Adrenal gland (tissue), 12 donors: ENCODE measurements around the gene SNN. TPM values are rescaled to one million over a fixed set of nuclear protein-coding genes. Genes with fewer than 3 reads are reported as not detected.

Experiments
- DNase-seq, 7 donors: peaks; one replicate each; pipeline ENCODE4 v3.0.0-alpha.2; 2019 to 2020
- H3K27ac ChIP-seq, 5 donors: fragments of 200-600 bp; sonication (generic) in 4 of 5; 1 replicate in 3 of 5; 2 replicates in 2 of 5; pipeline versions ENCODE4 v1.5.1 to v1.8.0; 2016 to 2020; ENCODE audit warnings: mild to moderate bottlenecking in 1 of 5
- H3K27me3 ChIP-seq: fragments of 200-600 bp; 2 replicates; pipeline ENCODE4 v1.8.0; 2021
- H3K36me3 ChIP-seq, 2 donors: fragments of 200-600 bp; replicated peaks in 1 of 2; 1 replicate in 1 of 2; 2 replicates in 1 of 2; pipeline versions ENCODE4 v1.5.1 to v1.8.0; 2018 to 2022
- H3K4me1 ChIP-seq, 2 donors: fragments of 200-600 bp; replicated peaks in 1 of 2; 1 replicate in 1 of 2; 2 replicates in 1 of 2; pipeline versions ENCODE4 v1.5.1 to v1.8.0; 2018 to 2021
- H3K4me3 ChIP-seq, 4 donors: fragments of 200-600 bp; sonication (generic) in 3 of 4; one replicate each; pipeline ENCODE4 v1.5.1; 2016 to 2018
- H3K9me3 ChIP-seq, 3 donors: fragments of 200-600 bp; sonication (generic) in 1 of 3; replicated peaks in 1 of 3; 1 replicate in 2 of 3; 2 replicates in 1 of 3; pipeline versions ENCODE4 v1.5.1 to v1.8.0; 2016 to 2021
- POLR2A ChIP-seq, 2 donors: fragments of 450-650 bp; IDR thresholded peaks; one replicate each; pipeline ENCODE4 v1.6.1; 2017; ENCODE audit warnings: antibody characterized with exemption in 2 of 2, mild to moderate bottlenecking in 2 of 2, moderate library complexity in 1 of 2
- WGBS, 4 donors: extraction: QIAGEN DNeasy Blood & Tissue Kit in 2 of 4; methylation state at CpG; one replicate each; pipeline versions ENCODE4 v1.1.5 to v1.1.7; 2013 to 2017; 5-methylcytosine and 5-hydroxymethylcytosine counted together
- intact Hi-C, 2 donors: fragments of 100-400 bp; cut with DNase I; formaldehyde crosslinking; loops; one replicate each; pipeline versions ENCODE4 v1.14.1 to v1.15.0; 2022 to 2023
- polyA plus RNA-seq, 3 donors: library from polyadenylated mRNA; stranded (reverse); fragments of 200-250 nt in 2 of 3; fragments of 350-450 nt in 1 of 3; fragmentation: Illumina TruSeq in 1 of 3; extraction: RNeasy Lipid Tissue Mini Kit (QIAGEN cat#74804) in 1 of 3; gene quantifications; one replicate each; pipeline ENCODE4 v1.2.3, GENCODE V29; 2013 to 2014
- total RNA-seq, 9 donors: library from RNA; depleted of rRNA in 4 of 9; stranded (reverse); fragments of >200 nt in 4 of 9; fragments of 120-200 nt in 1 of 9; fragmentation: NEBNext Ultra II Directional in 1 of 9; extraction: Animal tissue kit (Norgen Biotek cat#: 25700) in 1 of 9; gene quantifications; one replicate each; pipeline versions ENCODE4 v1.1.0 to v1.2.4, GENCODE V29; 2013 to 2023
- TF ChIP-seq, protein P1 (sequence below), 6 experiments: fragments of 450-650 bp in 4 of 6; fragments of 200-600 bp in 2 of 6; sonication (generic) in 1 of 6; IDR thresholded peaks; 1 replicate in 5 of 6; 2 replicates in 1 of 6; pipeline versions ENCODE4 v1.5.1 to v1.8.0; 2016 to 2021; ENCODE audit warnings: antibody characterized with exemption in 6 of 6, mild to moderate bottlenecking in 2 of 6, moderate library complexity in 1 of 6
- donor health status: healthy with polysubstance abuse.
- donor health status: Bipolar disorder and iron deficiency.
- donor health status: DM: yes; HTN: yes; CAD: no.
- donor health status: DM: no; HTN: no; CAD: no.
- donor health status: DM: no; HTN: no; CAD: no.
- donor health status: DM: yes; HTN: yes; CAD: no.

Gene SNN
- total and polyA plus RNA-seq, 12 donors: 10.5 to 94.7 (median 39.3) TPM

DNA sequence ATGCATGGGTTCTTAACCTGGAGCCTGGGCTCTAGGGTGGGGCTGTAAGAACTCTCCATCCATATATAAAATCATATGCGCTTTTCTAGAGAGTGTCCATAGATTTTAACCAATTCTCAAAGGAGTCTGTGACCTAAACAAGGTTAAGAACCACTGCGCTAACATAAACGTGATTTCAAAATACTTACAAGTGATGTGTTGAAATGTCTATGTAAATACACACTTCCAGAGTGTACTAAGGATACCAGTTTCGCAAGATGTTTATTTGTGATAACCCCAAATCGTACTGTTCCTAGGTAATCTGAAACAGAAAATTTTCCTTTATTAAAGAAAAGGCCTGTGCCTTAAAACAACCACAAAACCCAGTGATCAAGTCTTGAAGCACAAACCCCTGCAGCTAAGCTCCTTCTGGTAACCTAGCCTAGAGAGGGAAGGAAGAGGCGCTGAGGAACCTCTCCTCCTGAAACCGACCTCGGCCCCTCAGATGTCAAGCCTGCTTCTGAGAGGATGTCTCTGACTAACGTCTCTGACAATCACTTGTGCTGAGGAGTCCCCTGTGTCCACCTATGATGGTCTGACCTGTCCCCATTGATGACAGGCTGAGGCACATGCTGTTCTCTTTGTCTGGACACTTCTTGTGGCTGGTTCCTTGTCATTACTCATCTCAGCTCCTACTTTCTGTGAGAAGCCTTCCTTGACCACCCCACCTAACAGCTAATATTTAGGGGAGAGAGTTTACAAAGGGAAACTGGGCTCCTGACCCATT, 32.2 kb downstream of the SNN start:
- no peaks in the 10 kb centered on the region for H3K27me3 ChIP-seq
- no peak for DNase-seq
- no peak overlapping the region for H3K27ac ChIP-seq
- H3K4me3 ChIP-seq: no peak overlapping the region
- H3K9me3 ChIP-seq: no peaks in the 10 kb centered on the region
- 72 to 78% (median 75%) methylated on average over 8 to 9 of the region's 9 CpGs for WGBS, 4 donors
- intact Hi-C loops: no loop called here
- TF ChIP-seq, protein P1, sequence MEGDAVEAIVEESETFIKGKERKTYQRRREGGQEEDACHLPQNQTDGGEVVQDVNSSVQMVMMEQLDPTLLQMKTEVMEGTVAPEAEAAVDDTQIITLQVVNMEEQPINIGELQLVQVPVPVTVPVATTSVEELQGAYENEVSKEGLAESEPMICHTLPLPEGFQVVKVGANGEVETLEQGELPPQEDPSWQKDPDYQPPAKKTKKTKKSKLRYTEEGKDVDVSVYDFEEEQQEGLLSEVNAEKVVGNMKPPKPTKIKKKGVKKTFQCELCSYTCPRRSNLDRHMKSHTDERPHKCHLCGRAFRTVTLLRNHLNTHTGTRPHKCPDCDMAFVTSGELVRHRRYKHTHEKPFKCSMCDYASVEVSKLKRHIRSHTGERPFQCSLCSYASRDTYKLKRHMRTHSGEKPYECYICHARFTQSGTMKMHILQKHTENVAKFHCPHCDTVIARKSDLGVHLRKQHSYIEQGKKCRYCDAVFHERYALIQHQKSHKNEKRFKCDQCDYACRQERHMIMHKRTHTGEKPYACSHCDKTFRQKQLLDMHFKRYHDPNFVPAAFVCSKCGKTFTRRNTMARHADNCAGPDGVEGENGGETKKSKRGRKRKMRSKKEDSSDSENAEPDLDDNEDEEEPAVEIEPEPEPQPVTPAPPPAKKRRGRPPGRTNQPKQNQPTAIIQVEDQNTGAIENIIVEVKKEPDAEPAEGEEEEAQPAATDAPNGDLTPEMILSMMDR (IDR thresholded peaks at IDR 0.05): no peak
- TF ChIP-seq POLR2A (IDR thresholded peaks at IDR 0.05): no peak
- peaks cover 0 to 22% of the 10 kb centered on the region in 2 donors for H3K4me1 ChIP-seq
- peaks cover 0 to 35% of the 10 kb centered on the region in 2 donors for H3K36me3 ChIP-seq

DNA sequence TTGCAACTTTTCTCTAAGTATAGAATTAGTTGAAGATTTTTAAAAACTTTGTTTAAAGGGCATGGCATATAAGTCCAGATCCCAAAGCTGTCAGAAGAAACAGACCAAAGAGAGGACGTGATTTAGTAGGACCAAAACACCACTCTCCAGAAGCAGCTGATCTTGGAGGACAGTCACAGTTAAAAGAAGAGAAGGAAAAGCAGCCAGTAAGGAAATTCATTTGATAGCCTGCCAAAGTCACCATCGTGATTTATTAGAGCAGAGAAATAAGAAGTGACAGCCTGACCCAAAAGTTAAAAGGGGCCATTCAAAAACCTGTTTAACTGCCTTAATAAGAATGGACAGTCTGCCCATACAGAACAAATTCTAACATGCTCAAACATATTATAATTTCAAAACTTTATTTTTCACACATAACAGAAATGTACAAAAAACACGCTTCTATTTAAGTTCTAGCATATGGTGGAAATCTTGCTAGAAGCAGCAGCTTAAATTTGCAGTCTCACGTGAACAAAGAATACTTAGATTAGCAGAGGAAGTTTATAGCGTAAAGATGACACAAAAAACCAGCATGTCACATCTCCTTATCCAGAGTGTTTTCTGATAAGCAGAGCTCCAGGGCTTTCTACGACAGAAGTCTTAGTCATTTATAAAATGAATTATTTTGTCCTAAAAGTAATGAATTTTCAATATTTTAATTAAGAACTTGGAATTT, 37.2 kb downstream of the SNN start:
- Histone ChIP-seq H3K9me3 (no peaks in the 10 kb centered on the region), H3K36me3 (peaks cover 0 to 1% of the 10 kb centered on the region in 2 donors), H3K4me3 (no peak overlapping the region), H3K27ac (peak overlapping the region in 2 of 5 donors; percentile 39 to 69), H3K27me3 (no peaks in the 10 kb centered on the region), H3K4me1 (peaks cover 15 to 44% of the 10 kb centered on the region in 2 donors)
- peak in 1 of 2 donors; percentile 11 for TF ChIP-seq POLR2A (IDR thresholded peaks at IDR 0.05)
- TF ChIP-seq, protein P1 (IDR thresholded peaks at IDR 0.05): no peak
- DNase-seq: no peak
- WGBS, 4 donors: 32 to 43% (median 33%) methylated on average over 6 of the region's 6 CpGs
- intact Hi-C loops: no loop called here

DNA sequence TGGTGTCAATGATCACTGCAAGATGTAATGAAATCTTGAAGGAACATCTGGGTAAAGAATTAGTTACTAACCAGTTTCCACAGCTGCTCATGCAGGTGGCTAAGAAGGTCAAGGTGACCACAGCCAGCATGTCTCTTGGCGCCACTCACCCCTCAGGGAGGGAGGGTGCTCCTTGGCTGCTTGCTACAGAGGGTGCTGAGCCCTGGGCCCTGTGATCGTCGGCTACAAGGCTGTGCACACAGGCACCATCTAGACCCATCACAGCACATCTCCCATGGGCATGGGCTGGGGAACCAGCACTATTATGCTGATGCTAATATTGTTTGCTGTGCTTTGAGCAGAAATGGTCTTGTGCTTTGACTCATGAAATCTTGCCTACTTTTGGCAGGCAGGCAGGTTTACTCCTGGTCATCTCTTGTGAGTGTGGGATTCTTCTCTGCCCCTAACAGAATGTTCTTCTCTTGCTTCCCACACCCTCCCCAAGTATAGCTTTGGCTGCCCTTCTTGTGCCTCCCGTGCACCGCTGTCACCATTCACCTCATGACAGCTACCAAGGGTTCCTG, 38.0 kb downstream of the SNN start:
- intact Hi-C loops: no loop called here
- Histone ChIP-seq H3K4me1 (peaks cover 15 to 46% of the 10 kb centered on the region in 2 donors), H3K36me3 (peaks cover 0 to 9% of the 10 kb centered on the region in 2 donors), H3K9me3 (no peaks in the 10 kb centered on the region), H3K4me3 (no peak overlapping the region), H3K27me3 (no peaks in the 10 kb centered on the region), H3K27ac (peak overlapping the region in 3 of 5 donors; percentile 33 to 69 (median 39))
- TF ChIP-seq POLR2A (IDR thresholded peaks at IDR 0.05): no peak
- TF ChIP-seq, protein P1 (IDR thresholded peaks at IDR 0.05): no peak
- WGBS, 4 donors: 58 to 80% (median 72%) methylated on average over 2 to 5 of the region's 5 CpGs
- peak in 4 of 7 donors; percentile 45 to 58 (median 52) for DNase-seq

DNA sequence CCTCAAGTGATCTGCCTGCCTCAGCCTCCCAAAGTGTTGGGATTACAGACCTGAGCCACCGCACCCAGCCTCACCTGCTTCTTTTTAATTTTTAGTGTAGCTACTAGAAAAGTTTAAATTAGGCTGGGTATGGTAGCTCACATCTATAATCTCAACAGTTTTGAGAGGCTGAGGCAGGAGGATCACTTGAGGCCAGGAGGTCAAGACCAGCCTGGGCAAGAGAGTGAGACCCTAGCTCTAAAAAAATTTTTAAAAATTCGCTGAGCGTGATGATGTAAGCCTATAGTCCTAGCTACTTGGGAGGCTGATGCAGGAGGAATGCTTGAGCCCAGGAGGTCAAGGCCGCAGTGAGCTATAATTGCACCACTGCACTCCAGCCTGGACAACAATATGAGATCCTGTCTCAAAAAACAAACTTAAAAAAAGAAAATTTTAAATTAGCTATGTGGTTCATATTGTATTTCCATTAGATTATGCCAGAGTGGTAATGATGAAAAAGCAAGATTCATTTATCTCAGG, 39.5 kb downstream of the SNN start:
- peak overlapping the region in 2 of 5 donors; percentile 14 to 38 for H3K27ac ChIP-seq
- intact Hi-C loops: no loop called here
- H3K27me3 ChIP-seq: no peaks in the 10 kb centered on the region
- WGBS, 4 donors: 80 to 87% (median 82%) methylated on average over 4 of the region's 4 CpGs
- no peak overlapping the region for H3K4me3 ChIP-seq
- no peak for TF ChIP-seq POLR2A (IDR thresholded peaks at IDR 0.05)
- TF ChIP-seq, protein P1 (IDR thresholded peaks at IDR 0.05): no peak
- DNase-seq: peak in 2 of 7 donors; percentile 44 to 46
- H3K36me3 ChIP-seq: peaks cover 0 to 14% of the 10 kb centered on the region in 2 donors
- H3K9me3 ChIP-seq: no peaks in the 10 kb centered on the region
- peaks cover 15 to 46% of the 10 kb centered on the region in 2 donors for H3K4me1 ChIP-seq
